Stimulated activated CD8-positive, alpha-beta memory T cell treated with anti-CD3 and anti-CD28 coated beads, Interleukin-15, amount 100 ng/mL, for 24 hours (primary cell): Measurements from ENCODE around the gene BCAS4.
"Not testable (repeated sequence)": the region's sequence is repeated elsewhere in the genome, so short reads cannot be mapped to it uniquely, and the experiment has no call there.

Experiments used
- DNase-seq: peaks from one replicate; pipeline ENCODE4 v3.0.0-alpha.2; 2020; ENCODE audit warnings: low read depth

The BCAS4 gene

GRCh38 chr20:50799176-50799889 lies 4.5 kb downstream of the BCAS4 start:
- no peak for DNase-seq

GRCh38 chr20:50799890-50800550 lies 5.2 kb downstream of the BCAS4 start:
- no peak for DNase-seq

GRCh38 chr20:50800986-50801746 lies 6.3 kb downstream of the BCAS4 start:
- not testable (repeated sequence) for DNase-seq

- DNase-seq = no peak
Observed at GRCh38 chr20:50801747-50802125, 6.9 kb downstream of the BCAS4 start.

- no peak for DNase-seq
Observed at GRCh38 chr20:50802289-50802688, 7.4 kb downstream of the BCAS4 start.

GRCh38 chr20:50804437-50805348 lies 9.8 kb downstream of the BCAS4 start:
- DNase-seq = no peak

GRCh38 chr20:50805349-50805684 lies 10.5 kb downstream of the BCAS4 start:
- DNase-seq = no peak

GRCh38 chr20:50806126-50806768 lies 11.4 kb downstream of the BCAS4 start:
- DNase-seq = no peak

- no peak for DNase-seq
Observed at GRCh38 chr20:50810063-50810462, 15.2 kb downstream of the BCAS4 start.

- no peak for DNase-seq
Observed at GRCh38 chr20:50810842-50811241, 16.0 kb downstream of the BCAS4 start.

- no peak for DNase-seq
Observed at GRCh38 chr20:50813101-50813643, 18.3 kb downstream of the BCAS4 start.

- no peak for DNase-seq
Observed at GRCh38 chr20:50813801-50814200, 18.9 kb downstream of the BCAS4 start.

GRCh38 chr20:50814438-50815161 lies 19.7 kb downstream of the BCAS4 start:
- no peak for DNase-seq

GRCh38 chr20:50815162-50815989 lies 20.5 kb downstream of the BCAS4 start:
- no peak for DNase-seq

GRCh38 chr20:50817776-50818172 lies 22.9 kb downstream of the BCAS4 start:
- no peak for DNase-seq

GRCh38 chr20:50819349-50819748 lies 24.5 kb downstream of the BCAS4 start:
- DNase-seq = no peak

GRCh38 chr20:50820515-50821256 lies 25.8 kb downstream of the BCAS4 start:
- DNase-seq = no peak

- no peak for DNase-seq
Observed at GRCh38 chr20:50821257-50821921, 26.5 kb downstream of the BCAS4 start.
